H1 (cell line): ENCODE measurements around the gene GNG10. TPM values are rescaled to one million over a fixed set of nuclear protein-coding genes. Genes with fewer than 3 reads are reported as not detected.
A peak's percentile ranks its signal among the peaks of the same experiment; 100 is the strongest.

Source experiments
- KDM4A ChIP-seq: IDR thresholded peaks from one replicate; pipeline ENCODE4 v1.7.1; 2012; ENCODE audit warnings: low read depth, mild to moderate bottlenecking, moderate library complexity, low read length, inconsistent platforms; ENCODE audit not compliant: severe bottlenecking
- PHF8 ChIP-seq: fragments of 200-600 bp; sonication (generic); conservative IDR thresholded peaks from 2 replicates; pipeline ENCODE4 v1.7.1; 2012; ENCODE audit warnings: low read depth, mild to moderate bottlenecking, inconsistent platforms, low read length, moderate library complexity
- SAP30 ChIP-seq: fragments of 300-600 bp; sonication (generic); IDR thresholded peaks from 2 replicates; pipeline ENCODE4 v1.7.1; 2012; ENCODE audit warnings: low read length, moderate library complexity, mild to moderate bottlenecking, inconsistent platforms; ENCODE audit not compliant: insufficient read depth, insufficient replicate concordance
- SUZ12 ChIP-seq: fragments of 200-600 bp; sonication (generic); IDR thresholded peaks from 2 replicates; pipeline ENCODE4 v1.6.1; 2012; ENCODE audit warnings: mild to moderate bottlenecking, inconsistent platforms, low read length, moderate library complexity, mixed read lengths
- TAF7 ChIP-seq: optimal IDR thresholded peaks from 2 replicates; pipeline ENCODE3; 2011; ENCODE audit warnings: low read depth, mild to moderate bottlenecking, inconsistent platforms, low read length, moderate library complexity, borderline replicate concordance
- polyA plus RNA-seq, 7 experiments: library from polyadenylated mRNA; depleted of rRNA in 3 of 7; stranded (reverse) in 5 of 7; unstranded in 2 of 7; fragments of >200 nt in 5 of 7; fragments of 200-250 nt in 2 of 7; gene quantifications; 1 replicate in 5 of 7; 2 replicates in 1 of 7; 4 replicates in 1 of 7; pipeline versions ENCODE4 v1.2.1 to v1.2.3, GENCODE V29; 2011 to 2013; ENCODE audit warnings: missing spikeins in 2 of 7, mixed read lengths in 2 of 7
- total RNA-seq: library from RNA; stranded (reverse); fragmentation: NEBNext Ultra II Directional; extraction: Animal tissue kit (Norgen Biotek cat#: 25700); gene quantifications from 2 replicates; pipeline ENCODE4 v1.2.1, GENCODE V29; 2021
- TF ChIP-seq, protein P1 (sequence below): IDR thresholded peaks from 2 replicates; pipeline ENCODE4 v1.6.1; 2011; ENCODE audit warnings: low read length, improper control_type of control experiment

GNG10 gene
- total and polyA plus RNA-seq, 2 of the 8 experiments (the other 6 are each of a cell fraction or from before 2014, with no cell fraction given) = 24.7 to 28.5 TPM

DNA sequence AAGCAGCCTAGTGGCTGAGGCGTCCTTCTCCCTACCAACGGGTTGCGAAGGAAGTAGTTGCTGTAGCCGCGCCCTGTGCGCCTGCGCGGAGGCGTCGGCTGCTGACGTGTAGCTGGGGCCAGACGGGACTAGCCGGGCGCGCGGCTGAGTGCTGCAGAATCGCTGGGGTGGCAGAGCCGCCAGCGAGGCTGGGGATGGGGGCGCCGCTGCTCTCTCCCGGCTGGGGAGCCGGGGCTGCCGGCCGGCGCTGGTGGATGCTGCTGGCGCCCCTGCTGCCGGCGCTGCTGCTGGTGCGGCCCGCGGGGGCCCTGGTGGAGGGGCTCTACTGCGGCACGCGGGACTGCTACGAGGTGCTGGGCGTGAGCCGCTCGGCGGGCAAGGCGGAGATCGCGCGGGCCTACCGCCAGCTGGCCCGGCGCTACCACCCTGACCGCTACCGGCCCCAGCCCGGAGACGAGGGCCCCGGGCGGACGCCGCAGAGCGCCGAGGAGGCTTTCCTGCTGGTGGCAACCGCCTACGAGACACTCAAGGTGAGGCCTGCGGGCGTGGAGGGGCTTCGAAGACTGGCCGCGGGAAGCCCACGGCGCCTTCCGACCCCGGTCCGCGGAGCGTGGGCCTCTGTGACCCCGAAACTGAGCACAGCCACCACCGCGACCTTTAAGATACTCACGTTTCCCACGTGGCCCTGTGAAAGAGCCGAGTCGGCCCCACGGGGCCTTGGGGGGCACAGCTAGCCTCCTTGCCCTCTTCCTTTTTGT, 30.0 kb upstream of the GNG10 start, which contains the start of gene DNAJC25 (continued):
- peak; percentile 100 for TF ChIP-seq PHF8
- TF ChIP-seq KDM4A = peak; percentile 60
- no peak for TF ChIP-seq SUZ12
- TF ChIP-seq SAP30 = no peak
- TF ChIP-seq, protein P1, sequence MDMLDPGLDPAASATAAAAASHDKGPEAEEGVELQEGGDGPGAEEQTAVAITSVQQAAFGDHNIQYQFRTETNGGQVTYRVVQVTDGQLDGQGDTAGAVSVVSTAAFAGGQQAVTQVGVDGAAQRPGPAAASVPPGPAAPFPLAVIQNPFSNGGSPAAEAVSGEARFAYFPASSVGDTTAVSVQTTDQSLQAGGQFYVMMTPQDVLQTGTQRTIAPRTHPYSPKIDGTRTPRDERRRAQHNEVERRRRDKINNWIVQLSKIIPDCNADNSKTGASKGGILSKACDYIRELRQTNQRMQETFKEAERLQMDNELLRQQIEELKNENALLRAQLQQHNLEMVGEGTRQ = no peak
- peak; percentile 95 for TF ChIP-seq TAF7
